HG03139 (cell line): ENCODE results near the gene TYK2.

ENCODE experiments used
- ATAC-seq: cut with Tn5 transposase; IDR thresholded peaks from one replicate; pipeline ENCODE4 v1.9.1; 2021; ENCODE audit not compliant: unreplicated experiment

TYK2 gene

DNA sequence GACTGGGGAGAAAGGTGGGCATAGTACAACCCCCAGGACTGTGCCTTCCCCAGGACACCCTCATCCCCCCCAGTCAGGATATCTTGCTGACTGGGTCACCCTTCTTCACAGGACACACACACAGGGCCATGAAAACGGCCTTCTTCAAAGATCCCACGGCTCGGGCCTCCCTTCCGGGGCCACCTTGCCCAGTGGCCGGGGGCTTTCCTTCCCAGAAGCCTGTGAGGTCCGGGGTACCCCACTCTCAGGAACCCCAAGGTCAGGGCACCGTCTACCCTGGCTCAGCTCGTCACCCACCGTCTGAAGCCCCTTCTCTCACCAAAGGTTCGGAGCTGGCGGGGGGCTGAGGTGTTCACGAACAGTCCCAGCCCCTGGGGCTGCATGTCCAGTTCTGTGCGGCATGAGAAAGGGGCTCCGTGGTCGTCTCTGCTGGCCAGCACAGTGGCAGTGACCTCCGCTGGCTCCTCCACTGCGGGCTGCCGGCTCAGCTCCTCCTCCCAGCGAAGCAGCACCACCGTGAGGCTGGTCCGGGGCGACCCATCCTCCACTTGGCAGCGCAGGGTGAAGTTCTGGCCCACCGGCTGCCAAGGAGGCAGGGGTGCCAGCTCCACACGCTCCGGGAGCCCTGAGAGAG lies 44.9 kb downstream of the TYK2 start:
- ATAC-seq: no peak

DNA sequence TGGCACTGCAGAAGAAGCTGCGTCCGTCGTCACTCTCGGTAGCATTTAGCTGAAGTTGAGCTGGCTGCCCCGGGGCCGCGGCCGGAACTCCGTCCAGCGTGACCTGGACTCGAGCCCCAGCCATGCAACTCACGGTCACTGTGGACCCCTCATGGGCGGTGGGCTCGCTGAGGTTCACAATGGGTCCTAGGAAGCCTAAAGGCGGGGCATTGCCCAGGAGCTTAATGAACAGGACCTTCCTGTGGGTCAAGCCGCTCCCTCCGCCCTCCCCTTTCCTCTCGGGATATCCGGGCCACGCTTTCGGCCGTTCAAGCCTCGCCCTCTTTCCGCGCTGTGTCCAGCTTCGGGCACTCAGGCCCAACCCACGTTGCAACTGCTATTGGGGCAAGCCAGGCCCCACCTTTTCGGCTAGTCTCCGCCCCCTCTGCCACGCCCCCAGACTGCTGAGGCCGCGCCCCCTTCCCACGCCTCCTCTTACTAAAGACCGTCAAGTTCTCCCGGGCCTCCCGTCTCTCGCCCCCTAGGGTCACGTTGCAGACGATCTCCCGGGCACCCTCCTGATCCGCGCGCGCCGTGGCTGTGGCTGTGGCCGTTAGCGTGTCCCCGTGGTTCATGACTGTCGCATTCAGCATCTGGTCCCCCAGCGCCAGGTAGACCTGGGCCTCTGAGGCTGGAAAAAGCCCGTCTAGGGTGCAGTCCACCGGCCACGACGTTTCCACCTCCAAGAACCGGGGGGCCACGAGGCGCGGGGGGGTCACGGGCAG lies 45.6 kb downstream of the TYK2 start:
- ATAC-seq: no peak

DNA sequence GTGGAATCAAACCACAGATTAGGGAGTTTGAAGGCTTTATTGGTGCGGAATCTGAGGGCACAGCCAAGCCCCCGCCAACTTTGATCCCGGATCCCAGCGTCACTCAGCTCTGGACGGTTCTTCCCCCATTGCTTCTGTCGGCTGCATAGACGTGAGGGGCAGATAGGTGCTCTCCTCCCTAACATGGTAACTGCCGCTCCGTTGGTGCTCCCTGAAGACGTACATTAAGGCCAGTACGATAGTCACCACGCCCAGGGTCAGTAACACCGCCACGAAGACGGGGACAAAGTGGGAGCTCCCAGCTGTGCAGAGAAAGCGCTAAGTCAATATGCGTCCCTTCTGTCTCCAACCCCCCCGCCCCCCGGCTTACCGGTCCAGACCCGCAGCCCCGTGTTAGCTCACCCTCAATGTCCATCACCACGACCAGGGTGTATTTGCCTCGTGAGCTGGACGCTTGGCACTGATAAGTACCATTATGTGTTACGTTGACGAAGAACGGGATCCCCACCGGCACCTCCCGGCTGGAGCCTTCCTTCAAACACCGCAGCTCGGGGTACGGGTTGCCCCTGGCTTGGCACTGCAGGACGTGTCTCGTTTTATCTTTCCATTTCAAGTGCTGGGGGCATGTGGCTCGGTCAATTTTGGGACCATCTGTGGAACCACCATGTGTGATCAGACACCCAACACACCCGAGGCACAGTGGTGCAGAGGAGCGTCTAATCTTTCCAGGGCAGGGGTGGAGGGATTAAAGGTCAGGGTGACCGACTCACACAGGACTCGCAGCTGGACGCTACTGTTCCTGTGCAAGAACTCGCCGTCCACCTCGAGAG lies 46.4 kb downstream of the TYK2 start:
- no peak for ATAC-seq

DNA sequence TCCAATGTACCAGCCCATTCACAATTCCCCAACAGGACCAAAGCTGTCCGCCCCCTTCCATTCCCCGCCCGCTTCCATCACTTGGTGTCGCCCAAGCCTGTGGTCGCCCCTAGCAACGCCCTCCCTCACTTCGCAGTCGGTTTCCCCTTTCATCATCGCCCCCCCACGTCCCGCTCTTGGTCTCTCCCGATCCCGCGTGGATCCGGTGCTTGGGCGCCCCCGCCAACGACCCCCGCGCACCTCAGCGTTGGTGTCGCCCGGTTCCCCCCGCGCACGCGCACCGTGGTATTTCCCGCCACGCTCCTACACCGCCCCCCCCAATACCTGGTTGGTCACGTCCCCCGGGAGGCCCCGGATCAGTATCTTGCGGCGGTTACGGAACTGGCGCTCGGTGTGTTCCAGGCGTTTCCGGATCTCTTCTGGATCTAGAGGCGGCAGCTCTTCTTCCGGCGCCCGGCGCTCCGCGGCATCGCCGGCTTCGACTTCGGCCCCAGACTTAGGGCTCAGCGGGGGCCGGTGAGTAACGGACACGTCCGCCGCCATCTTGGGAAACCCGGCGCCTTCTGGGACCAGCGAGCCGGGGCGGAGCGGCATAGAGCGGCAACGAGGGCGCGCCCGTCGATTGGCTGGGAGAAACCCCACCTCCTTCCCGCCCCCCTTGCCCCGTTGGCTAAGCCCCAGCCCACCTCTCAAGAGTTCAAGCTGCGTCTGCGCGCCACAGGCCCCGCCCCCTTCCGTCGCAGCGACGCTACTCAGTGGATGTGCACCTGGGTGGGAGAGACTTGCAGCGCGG lies 47.2 kb downstream of the TYK2 start, which contains the start of gene RAVER1:
RAVER1 (minus strand) TSS at position 565 of the 793 bp plus-strand sequence; CDS start at position 543, 22 bp downstream.
- peak; percentile 82 for ATAC-seq

DNA sequence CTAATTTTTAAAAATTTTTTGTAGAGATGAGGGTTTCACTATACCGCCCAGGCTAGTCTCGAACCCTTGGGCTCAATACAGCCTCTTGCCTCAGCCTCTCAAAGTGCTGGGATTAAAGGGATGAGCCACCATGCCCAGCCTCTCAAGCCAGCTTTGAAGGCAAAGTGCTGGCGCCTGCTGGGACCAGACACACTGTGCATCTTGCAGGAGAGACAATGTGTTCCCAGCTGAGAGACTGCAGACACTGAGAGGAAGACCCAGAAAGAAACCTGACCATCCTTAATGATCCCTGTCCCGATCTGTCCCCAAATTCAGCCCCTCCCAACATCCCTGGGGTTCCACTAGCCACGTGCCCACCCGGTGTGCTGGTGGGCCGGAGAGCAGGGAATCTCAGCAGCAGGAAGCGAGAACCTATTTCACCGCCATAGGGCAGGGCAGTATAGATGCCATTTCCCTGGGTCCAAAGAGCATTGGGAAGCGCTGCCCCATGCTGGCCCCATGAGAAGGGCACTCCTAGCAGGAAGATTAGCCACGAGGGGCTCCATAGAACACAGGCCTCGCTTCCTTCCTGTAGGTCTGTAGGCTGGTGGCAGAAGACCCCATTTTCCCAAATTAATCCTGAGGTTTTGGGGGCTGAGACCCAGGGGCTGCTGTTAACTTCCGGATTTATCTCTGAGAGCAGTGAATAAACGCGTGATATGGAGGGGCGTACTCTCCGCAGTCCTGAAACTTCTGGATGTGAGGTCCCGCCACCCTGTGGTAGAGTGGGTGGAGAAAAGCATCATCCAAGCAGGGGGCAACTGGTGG lies 48.0 kb downstream of the TYK2 start:
- no peak for ATAC-seq

DNA sequence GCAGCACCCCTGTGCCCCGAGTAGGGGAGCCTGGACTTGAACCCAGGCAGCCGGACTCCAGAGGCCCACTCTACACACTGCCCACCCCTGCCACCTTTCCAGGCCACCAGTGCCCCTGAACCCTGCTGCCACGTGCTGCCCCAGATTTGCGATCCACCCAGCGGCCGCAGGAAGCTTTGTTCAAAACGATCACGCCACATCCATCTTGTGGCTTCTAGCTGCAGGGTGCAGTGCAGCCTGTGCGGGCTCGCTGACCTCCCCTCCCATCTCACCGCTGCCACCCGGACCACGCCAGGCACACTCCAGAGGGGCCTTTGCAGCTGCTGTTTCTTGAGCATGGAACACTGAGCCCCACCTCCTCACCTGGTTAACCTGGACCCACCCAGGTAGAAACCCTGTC lies 50.8 kb downstream of the TYK2 start:
- ATAC-seq: no peak

DNA sequence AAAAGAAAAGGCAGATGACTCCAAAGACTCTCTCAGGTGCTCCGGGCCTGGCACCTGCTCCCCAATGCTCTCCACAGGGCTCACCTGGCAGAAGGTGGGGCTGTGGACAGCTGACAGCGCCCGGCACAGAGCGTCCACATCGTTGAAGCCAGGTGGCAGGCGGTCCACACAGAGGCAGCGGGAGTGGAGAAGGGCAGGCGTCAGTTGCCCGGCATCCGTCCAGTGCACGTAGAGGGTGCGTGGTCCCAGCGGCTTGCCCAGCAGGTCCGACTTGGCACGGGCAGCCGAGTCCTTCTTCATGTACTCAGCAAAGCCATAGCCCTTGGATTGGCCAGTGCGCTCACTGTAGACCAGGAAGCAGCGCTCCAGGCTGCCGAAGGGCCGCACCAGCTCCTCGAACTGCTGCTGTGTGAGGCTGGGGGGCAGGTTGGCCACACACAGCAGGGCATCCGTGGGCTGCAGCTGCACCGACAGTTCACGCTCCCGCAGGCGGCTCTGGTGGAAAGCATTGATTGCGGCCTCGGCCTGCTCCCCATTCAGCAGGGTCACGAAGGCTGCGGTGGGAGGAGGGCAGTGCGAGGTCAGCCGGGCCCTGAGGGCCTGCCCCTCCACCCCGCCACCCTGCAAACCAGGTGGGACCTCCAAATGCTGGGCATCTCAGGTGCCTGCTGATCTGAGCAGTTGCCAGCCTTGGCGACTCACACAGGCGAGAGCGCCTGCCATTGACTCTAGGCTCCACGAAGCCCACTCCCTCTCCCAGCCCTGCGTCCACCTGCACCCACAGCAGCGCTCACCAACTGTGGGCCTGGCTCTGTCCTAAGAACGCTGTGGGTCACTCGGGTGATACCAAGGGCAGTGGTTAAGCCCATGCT lies 51.6 kb downstream of the TYK2 start:
- ATAC-seq: no peak

DNA sequence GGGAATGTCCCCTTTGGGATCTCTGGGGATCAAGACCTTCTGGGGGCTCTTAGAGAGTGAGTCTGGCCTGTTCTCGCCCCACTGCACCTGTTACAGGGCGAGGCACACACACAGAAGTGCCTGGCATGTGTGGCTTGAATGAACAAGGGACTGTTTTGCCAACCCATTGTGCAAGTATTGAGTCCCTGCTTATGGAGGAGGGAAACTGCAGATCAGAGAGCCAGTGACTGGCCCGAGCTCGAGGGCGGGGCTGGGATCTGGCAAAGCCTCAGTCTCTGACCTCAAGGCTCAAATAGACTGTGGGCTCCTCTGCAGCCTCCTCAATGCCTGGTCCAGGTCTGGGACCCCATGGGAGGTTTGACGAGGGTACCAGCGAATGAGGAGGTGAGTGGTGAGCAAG lies 52.6 kb downstream of the TYK2 start:
- no peak for ATAC-seq

DNA sequence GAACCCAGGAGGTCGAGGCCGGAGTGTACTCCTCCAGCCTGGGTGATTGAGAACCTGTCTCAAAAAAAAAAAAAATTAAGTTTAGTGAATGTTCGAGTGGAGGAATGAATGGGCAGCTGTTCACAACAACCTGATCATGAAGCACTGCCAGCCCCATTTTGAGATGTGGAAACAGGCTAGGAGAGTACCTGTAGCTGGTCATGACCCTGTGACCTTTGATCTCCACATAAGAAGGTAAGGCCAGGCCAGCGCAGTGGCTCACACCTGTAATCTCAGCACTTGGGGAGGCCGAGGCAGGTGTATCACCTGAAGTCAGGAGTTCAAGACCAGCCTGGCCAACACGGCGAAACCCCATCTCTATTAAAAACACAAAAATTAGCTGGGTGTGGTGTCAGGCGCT lies 54.6 kb downstream of the TYK2 start:
- ATAC-seq: no peak

DNA sequence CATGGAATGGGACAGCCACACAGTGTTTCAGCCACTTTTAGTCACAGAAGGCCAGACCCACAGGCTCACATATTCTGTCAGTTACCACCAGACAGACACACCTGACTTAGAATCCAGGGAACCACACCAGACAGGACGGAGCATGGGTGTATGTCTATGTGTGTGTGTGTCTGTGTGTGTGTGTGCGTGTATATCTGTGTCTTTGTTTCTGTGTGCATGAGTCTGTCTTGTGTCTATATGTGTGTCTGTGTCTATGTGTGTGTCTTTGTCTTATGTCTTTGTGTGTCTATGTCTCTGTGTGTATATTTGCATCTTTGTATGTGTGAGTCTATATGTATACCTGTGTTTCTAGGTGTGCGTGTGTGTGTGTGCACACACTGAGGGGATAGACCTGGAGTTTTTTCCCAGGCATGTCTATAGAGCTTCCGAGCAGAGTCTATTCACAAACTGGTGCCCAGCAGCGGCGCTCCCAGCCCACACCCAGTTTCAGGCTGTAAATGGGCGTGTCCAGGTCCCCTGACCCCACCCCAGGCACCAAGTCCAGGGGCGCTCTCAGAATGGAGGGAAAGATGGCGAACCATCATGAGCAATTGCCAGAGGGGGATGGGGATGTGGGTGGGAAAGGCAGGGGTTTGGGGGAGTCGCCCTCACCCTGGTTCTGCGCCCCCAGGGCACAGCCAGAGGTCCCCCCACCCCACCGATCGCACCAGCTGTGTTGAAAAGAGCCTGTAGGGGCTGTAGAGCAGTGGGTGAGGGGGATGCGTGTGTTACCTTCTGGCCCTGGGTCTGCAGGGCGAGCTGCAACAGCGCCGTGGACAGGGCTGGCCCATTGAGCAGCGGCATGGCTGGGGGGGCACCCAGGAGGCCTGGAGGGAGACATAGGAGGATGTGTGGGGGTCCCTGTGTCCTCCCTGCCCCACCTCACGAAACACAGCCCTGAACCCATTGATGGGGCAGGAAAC lies 58.2 kb downstream of the TYK2 start:
- no peak for ATAC-seq

DNA sequence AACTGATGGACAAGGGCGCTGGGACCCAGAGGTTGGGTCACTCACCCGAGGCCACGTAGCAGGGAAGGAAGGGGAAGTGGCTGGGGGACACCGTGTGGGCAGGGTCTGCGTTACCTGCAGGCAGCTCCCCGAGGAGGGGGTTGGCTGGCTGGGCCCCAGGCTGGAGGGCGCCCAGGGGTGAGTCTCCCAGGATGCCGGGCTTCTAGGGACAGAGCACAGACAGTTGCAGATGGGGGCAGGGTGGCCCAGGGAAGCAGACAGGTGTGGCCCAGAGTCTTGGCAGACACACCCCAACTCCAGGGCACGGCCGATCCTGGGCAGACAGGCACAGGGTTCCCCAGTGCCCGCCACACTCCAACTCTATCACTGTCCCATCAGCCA lies 59.0 kb downstream of the TYK2 start:
- ATAC-seq: no peak

DNA sequence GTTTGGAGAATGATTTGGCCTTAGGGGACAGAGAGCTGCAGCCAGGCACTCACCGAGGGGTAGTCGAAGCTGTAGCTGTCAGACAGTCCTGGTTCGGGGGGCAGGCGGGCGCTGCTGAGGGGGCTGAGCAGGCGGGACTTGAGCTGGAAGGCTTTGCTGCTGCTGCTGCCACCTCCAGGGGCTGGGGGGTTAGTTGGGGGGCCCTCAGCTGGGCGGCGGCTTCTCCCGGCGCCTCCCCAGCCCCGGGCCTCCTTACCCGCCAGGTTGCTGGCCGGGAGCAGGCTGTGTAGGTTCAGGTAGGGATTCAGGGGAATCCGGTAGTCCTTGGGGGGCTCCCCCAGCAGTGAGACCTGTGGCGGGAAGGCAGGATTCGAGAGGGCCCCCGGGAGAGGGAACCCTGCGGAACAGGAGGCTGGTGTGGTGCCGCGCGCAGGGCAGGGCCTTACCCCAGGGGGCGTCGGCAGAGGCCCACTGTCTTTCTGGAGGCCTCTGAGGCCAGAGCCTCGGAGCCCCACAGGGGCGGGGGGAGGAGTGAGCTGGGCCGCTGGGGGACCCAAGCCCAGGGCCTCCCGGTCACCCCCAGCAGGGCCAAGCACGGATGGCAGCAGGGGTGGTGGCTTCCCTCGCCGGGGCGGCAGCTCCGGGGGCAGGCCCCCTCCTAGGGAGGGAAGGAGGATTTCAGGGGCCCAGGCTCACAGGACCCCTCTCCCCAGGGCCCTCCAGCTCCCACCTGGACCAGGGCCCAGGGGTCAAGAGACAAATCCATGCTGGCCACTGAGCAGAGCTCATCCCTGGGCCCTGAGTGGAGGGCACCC lies 59.6 kb downstream of the TYK2 start:
- no peak for ATAC-seq

DNA sequence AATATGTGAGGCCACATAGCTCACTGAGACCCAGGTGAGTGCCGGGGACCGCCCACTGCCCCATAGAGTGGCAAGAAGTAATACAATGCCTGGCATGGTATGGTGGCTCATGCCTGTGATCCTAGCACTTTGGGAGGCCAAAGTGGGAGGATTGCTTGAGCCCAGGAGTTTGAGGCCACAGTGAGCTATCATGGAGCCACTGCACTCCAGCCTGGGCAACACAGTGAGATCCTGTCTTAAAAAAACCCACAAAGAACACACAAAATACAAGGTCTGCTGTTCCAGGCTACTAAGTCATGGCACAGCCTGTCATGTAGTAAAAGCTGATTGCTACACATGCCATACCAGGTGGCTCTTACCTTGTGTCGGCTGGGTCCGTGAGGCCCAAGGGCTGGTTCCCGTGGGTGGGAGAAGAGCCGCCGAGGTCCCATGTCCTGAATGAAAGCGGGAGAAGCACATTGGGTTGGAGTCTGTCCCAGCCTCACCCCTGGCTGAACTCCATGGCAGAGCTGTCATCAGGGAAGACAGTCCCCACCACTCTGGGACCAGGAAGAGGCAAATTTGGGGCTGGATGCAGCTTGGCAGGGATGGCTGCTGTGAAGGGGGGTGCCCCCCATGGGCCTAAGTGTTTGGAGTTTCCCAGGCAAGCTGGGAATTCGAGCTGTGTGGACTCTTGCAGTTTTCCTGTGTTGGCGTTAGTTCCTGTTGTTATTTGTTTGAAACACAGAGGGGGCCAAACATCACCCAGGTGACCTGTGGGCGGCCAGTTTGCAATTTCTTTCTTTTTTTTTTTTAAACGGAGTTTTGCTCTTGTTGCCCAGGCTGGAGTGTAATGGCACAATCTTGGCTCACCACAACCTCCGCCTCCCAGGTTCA lies 61.3 kb downstream of the TYK2 start:
- ATAC-seq: no peak

DNA sequence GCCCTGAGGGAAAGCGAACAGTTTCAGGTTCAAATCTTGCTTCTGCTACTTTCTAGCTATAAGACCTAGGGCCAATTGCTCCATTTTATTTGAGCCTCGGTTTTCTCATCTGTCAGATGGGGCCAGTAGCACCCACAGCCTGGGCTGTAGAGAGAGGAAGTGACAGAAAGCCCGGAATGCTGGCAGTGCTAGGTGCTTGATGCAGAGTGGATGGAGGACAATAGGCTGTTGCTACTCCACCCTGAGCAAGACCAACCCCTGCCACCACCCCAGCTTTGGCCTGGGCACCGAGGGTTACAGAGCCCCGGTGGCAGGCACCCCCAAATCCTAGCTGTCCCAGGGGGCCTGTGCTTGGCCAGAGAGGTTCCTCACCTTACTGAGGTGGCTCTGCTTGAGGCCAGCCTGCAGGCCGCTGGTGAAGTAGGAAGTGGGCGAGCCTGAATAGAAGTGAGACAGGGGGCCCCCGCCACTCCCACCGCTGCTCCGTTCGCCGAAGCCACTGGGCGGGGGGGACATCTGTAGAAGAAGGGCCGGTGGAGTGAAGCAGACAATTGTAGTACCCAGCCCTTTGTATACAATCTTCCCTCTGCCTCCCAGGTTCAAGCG lies 62.4 kb downstream of the TYK2 start:
- no peak for ATAC-seq

DNA sequence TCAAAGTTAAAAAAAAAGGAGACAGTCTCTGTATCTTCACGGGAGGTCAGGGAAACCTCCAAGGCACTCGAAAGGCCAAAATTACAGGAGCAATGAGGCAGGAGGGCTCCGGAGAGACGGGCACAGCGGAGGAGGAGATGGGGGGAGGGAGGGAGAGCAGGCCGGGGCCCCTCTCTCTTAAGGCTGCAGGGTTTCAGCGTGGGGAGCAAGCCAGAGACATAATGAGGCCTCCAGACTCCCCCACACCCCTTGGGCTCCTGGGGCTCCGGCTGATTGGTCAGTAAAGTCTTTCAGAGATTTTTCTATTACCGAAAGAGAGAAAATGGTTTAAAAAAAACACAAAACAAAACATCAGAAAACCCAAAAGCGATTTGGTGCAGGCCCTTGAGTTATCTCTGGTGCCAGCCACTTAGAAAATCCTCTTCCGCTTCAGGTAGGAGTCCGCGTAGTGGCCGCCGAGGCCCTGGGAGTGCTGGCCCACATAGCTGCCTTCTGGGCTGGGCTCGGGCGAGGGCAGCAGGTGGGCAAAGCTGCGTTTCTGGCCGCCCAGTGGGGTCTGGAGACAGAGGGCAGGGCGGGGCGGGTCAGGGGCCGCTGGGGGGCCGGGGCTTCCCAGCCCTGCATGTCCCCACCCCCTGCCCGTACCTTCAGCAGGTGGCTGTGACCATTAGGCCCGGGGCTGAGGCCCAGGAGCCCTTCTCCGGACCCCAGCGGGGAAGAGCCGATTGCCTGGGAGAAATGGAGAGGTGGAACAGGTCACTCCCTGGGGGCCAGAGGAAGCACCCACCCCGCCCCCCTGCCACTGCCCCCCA lies 63.1 kb downstream of the TYK2 start:
- no peak for ATAC-seq
